Gastroesophageal sphincter (tissue), 3 donors: ENCODE measurements around the gene RANGAP1.

Experiments
- CTCF ChIP-seq, 4 experiments: fragments of 200-600 bp in 2 of 4; fragments of 450-650 bp in 2 of 4; sonication (generic) in 1 of 4; IDR thresholded peaks; one replicate each; pipeline ENCODE4 v1.5.1; 2017 to 2019; ENCODE audit warnings: antibody characterized with exemption in 4 of 4, mild to moderate bottlenecking in 2 of 4, moderate library complexity in 2 of 4
- EP300 ChIP-seq: sonication (generic); formaldehyde crosslinking; IDR thresholded peaks from one replicate; pipeline ENCODE4 v1.6.1; 2017; ENCODE audit warnings: antibody characterized with exemption, mild to moderate bottlenecking
- POLR2A ChIP-seq, 2 donors: fragments of 450-650 bp; IDR thresholded peaks; one replicate each; pipeline ENCODE4 v1.6.1; 2017; ENCODE audit warnings: antibody characterized with exemption in 2 of 2, mild to moderate bottlenecking in 2 of 2, moderate library complexity in 1 of 2
- POLR2AphosphoS5 ChIP-seq: sonication (generic); formaldehyde crosslinking; IDR thresholded peaks from one replicate; pipeline ENCODE4 v1.6.1; 2017; ENCODE audit warnings: antibody characterized with exemption

- TF ChIP-seq CTCF (IDR thresholded peaks at IDR 0.05): no peak
- no peak for TF ChIP-seq POLR2A (IDR thresholded peaks at IDR 0.05)
- no peak for TF ChIP-seq POLR2AphosphoS5
- no peak for TF ChIP-seq EP300
These were observed 19.7 kb upstream of the RANGAP1 start for GRCh38 chr22:41305646-41306045.
